GM21786 (cell line): ENCODE results near the gene PMS2.
"Not testable (repeated sequence)": the region's sequence is repeated elsewhere in the genome, so short reads cannot be mapped to it uniquely, and the experiment has no call there.

ENCODE experiments used
- ATAC-seq: cut with Tn5 transposase; IDR thresholded peaks from one replicate; pipeline ENCODE4 v1.9.1; 2021; ENCODE audit not compliant: unreplicated experiment

The PMS2 gene

DNA sequence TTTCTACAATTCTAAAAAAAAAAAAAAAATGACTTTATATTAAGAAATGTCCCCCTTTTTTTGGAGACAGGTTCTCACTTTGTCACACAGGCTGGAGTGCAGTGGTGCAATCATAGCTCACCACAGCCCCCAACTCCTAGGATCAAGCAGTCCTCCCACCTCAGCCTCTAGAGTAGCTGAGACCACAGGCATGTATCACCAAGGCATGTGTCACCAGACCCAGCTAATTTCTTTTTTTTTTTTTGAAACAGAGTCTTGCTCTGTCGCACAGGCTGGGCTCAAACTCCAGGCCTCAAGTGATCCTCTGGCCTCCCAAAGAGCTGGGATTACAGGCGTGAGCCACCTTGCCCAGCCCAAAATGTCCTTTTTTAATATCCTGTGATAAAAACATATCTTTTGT lies 84.7 kb downstream of the PMS2 start:
- ATAC-seq: not testable (repeated sequence)
